Activated naive CD4-positive, alpha-beta T cell treated with anti-CD3 and anti-CD28 coated beads, Interleukin-2, amount 10 ng/mL, durations not matched to agents 7 days and 5 days (primary cell): ENCODE results near the gene CIROP.

Experiments used
- CTCF ChIA-PET: fragments of 350-600 bp; sonication (Branson Sonifier 250); formaldehyde crosslinking; loops from one replicate; lab custom pipeline; 2021; ENCODE audit warnings: antibody characterized with exemption; lab: Charles Lee
- DNase-seq: peaks from one replicate; pipeline ENCODE4 v3.0.0-alpha.2; 2020
- H3K27ac Mint-ChIP-seq: one replicate; pipeline ENCODE4 v1.8.0; 2021; ENCODE audit warnings: mild to moderate bottlenecking, moderate library complexity, mixed read lengths
- H3K27me3 Mint-ChIP-seq: one replicate; pipeline ENCODE4 v1.8.0; 2021; ENCODE audit warnings: mild to moderate bottlenecking, mixed read lengths
- H3K36me3 Mint-ChIP-seq: one replicate; pipeline ENCODE4 v1.8.0; 2021; ENCODE audit warnings: mixed read lengths
- H3K4me1 Mint-ChIP-seq: one replicate; pipeline ENCODE4 v1.8.0; 2021; ENCODE audit warnings: mixed read lengths
- H3K4me3 Mint-ChIP-seq: one replicate; pipeline ENCODE4 v1.8.0; 2021; ENCODE audit warnings: mild to moderate bottlenecking, moderate library complexity, mixed read lengths
- H3K9me3 Mint-ChIP-seq: one replicate; pipeline ENCODE4 v1.8.0; 2021; ENCODE audit warnings: mixed read lengths

The CIROP gene

DNA sequence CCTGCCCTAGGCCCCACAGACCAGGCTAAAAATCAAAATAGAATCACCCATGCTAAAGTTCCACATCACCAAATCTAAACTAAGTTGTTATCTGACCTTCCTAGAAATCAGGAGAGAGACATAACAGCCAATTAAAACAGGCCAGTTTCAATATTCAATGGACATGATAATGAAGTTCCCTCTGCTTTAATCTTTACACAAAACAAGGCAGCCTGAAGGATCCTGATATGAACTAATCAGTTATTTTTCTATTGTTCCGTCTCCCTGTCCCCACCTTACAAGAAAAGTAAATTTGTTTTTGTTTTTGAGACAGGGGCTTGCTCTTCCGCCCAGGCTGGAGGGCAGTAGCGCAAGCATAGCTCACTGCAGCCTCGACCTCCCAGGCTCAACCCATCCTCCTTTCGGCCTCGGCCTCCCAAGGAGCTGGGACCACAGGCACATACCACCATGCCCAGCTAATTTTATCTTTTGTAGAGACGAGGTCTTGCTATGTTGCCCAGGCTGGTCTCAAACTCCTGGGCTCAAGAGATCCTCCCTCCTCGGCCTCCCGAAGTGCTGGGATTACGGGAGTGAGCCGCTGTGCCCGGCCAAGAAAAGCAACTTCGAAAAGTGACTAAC is 19.7 kb upstream of the CIROP start:
- DNase-seq = no peak
- H3K36me3 Mint-ChIP-seq = no peaks in the 10 kb centered on the region
- H3K4me1 Mint-ChIP-seq = peaks cover 31% of the 10 kb centered on the region
- no peak overlapping the region for H3K27ac Mint-ChIP-seq
- CTCF ChIA-PET = interaction anchor here (0.8 to 10.4 kb wide), 4 partner anchors 47 to 176 kb away, joined by 3 to 264 read pairs (median 3); partner anchors contain the start of gene SLC7A8
- no peaks in the 10 kb centered on the region for H3K9me3 Mint-ChIP-seq
- peaks cover 25% of the 10 kb centered on the region for H3K27me3 Mint-ChIP-seq
- no peak overlapping the region for H3K4me3 Mint-ChIP-seq

DNA sequence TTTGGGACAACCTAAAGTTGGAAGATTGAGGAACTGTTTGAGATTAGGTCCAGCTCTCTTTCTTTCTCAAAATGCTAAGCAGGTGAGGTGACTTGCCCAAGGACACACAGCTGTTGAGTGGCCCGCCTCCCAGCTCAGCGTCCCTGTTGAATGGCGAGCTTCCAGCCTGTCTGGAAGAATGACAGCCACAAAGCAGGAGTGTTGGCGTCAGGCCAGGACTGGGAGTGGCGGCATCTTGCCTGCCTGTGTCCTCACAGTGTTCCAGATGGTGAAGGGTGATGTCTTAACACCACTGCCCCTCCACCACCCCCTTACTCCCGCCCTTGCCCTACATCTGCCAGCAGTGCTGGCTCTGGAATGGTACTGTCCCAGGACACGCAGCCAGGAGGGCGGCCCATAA is 18.6 kb upstream of the CIROP start:
- Mint-ChIP-seq H3K36me3 (no peaks in the 10 kb centered on the region), H3K4me3 (no peak overlapping the region), H3K9me3 (no peaks in the 10 kb centered on the region), H3K27me3 (peaks cover 25% of the 10 kb centered on the region), H3K27ac (no peak overlapping the region), H3K4me1 (peaks cover 38% of the 10 kb centered on the region)
- CTCF ChIA-PET = interaction anchor here (1.3 to 10.4 kb wide), 2 partner anchors 62 to 177 kb away, joined by 3 to 264 read pairs; partner anchors contain the start of gene SLC7A8
- no peak for DNase-seq

DNA sequence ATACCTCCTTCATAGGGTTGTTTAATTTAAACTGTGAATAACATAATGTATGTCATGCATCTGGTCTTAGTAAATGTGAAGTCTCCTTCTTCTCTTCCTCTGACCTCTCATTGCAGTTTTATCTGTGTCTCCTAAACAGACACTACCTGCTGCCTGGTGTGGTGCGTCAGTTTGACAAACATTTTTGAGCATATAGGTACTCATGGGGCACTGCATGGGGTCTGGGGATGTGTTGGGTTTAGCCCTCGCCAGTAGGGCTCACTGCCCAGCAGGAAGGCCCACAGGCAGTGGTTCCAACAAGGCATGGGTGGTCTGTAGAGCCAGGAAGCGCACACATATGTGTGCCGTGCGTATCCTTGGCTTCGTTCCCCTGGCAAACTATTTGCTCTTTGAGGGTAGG is 17.3 kb upstream of the CIROP start:
- Mint-ChIP-seq H3K27me3 (peaks cover 25% of the 10 kb centered on the region), H3K9me3 (no peaks in the 10 kb centered on the region), H3K27ac (no peak overlapping the region), H3K4me3 (no peak overlapping the region), H3K36me3 (no peaks in the 10 kb centered on the region), H3K4me1 (peaks cover 36% of the 10 kb centered on the region)
- no peak for DNase-seq
- CTCF ChIA-PET = interaction anchor here (0.7 to 10.4 kb wide), 11 partner anchors 8 to 258 kb away, joined by 3 to 264 read pairs (median 15); partner anchors contain the start of genes ACIN1, C14orf119 and SLC7A8

DNA sequence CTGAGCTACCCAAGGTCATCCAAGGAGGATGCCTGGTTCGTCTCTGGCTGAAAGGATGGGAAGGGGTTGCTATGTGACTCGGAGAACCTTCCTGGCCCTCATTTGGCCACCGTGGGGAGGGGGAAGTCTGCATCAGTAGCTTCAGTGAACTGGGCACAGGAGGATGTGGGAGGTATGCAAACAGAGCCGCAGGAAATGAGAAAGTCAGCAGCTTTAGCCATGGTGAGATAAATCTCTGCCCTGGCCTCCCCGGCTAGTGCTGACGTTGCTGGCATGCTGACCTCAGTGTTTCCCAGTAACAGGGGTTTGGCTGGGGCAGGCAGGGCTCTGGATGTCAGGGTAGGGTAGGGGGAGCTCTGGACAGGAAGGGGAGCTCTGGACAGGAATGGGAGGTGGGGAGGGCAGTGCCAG is 16.6 kb upstream of the CIROP start:
- no peaks in the 10 kb centered on the region for H3K9me3 Mint-ChIP-seq
- H3K27ac Mint-ChIP-seq = peak overlapping the region; percentile 98
- H3K36me3 Mint-ChIP-seq = no peaks in the 10 kb centered on the region
- DNase-seq = no peak
- peaks cover 37% of the 10 kb centered on the region for H3K4me1 Mint-ChIP-seq
- CTCF ChIA-PET = interaction anchor here (0.6 to 10.4 kb wide), 28 partner anchors 9 to 397 kb away, joined by 3 to 264 read pairs (median 5); partner anchors contain the start of genes ACIN1, C14orf119, HOMEZ and SLC7A8
- no peak overlapping the region for H3K4me3 Mint-ChIP-seq
- H3K27me3 Mint-ChIP-seq = peaks cover 28% of the 10 kb centered on the region

DNA sequence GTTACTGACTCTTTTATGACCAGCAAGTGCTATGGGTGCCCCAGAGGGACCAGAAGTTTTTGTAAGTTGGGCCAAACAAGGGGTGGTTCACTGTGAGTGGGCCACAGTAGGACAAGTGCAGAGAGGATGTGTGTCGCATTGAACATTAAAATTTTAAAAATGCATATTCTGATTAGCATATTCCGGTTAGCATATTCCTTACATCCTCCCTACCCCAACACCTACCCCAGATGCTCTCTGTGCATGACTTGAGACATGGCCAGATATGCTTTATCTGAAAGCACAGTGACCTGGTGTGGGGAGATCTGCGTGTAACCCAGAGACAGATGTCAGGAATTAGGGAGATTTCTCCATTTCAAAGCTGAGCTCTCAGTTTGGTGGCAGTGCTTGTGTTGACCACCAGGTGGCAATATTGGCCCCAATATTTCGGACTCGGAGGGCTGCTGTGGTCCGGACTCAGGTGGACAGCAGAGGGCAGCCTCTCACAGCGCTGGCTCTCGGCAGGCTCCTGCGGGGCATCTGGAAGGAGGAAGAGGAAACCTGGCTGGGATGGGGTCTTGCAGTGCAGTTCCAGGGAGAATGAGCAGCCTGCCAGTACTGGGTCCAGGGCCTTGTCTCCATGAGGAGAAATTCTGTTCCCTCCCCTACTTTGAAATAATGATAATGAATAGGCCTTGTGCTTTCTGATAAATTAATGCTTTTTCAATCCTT is 15.9 kb upstream of the CIROP start:
- peak; percentile 89 for DNase-seq
- peaks cover 22% of the 10 kb centered on the region for H3K27me3 Mint-ChIP-seq
- peak overlapping the region; percentile 38 for H3K4me3 Mint-ChIP-seq
- H3K36me3 Mint-ChIP-seq = no peaks in the 10 kb centered on the region
- CTCF ChIA-PET = interaction anchor here (0.5 to 10.4 kb wide), 45 partner anchors 9 to 960 kb away, joined by 3 to 264 read pairs (median 4); partner anchors contain the start of genes ACIN1, C14orf119, HOMEZ and SLC7A8
- H3K4me1 Mint-ChIP-seq = peaks cover 37% of the 10 kb centered on the region
- H3K27ac Mint-ChIP-seq = peak overlapping the region; percentile 98
- no peaks in the 10 kb centered on the region for H3K9me3 Mint-ChIP-seq

DNA sequence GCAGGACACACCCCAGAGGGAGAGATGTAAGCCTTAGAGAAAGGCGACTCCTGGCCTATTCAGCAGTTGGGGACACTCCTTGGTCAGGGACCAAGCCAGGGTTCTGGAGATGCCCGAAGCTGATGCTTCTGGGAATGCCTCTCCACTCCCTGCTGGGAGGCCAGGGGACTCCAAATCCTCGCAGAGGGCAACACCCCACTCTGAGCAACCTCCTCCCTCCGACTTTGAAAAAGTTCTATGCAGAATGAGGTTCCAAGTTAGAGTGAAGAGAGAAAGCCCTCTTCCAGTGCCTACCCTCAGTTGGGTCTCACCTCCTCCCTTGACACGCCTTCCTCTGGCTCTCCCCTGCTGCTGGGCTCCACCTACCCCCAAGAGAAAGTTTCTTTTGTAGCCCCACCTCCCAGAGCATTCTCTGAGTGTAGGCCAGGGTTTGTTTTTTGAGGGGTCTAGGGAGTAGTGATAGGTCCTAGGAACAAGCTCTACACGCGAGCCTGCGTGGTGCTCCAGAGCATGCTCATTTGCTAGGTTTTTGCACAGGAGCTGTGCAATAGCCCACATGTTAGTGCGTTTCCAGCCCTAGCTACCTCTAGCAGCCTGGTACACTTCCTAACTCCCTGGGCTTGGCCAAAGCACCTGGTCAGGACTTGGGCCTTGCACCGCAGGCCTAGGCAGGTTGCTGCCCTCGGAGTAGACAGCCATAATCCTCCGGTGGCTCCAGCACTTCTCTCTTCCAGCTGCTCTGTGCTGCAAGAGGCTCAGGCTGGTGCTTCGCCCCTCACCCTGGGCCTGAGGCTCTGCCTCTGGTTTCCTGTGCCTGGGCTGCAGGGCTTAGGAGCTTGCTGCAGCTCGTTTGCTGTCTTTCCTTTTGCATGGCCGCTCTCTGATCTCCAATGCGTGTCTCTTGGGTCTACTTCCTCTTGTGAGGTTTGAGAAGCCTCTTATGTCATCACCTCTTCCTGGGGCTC is 14.9 kb upstream of the CIROP start:
- Mint-ChIP-seq H3K27me3 (peaks cover 29% of the 10 kb centered on the region), H3K4me3 (peak overlapping the region; percentile 48), H3K4me1 (peaks cover 42% of the 10 kb centered on the region), H3K27ac (peak overlapping the region; percentile 98), H3K36me3 (no peaks in the 10 kb centered on the region), H3K9me3 (no peaks in the 10 kb centered on the region)
- DNase-seq = peak; percentile 66
- CTCF ChIA-PET = interaction anchor here (0.5 to 10.4 kb wide), 19 partner anchors 9 to 961 kb away, joined by 3 to 264 read pairs (median 9); partner anchors contain the start of genes ACIN1, C14orf119 and SLC7A8

DNA sequence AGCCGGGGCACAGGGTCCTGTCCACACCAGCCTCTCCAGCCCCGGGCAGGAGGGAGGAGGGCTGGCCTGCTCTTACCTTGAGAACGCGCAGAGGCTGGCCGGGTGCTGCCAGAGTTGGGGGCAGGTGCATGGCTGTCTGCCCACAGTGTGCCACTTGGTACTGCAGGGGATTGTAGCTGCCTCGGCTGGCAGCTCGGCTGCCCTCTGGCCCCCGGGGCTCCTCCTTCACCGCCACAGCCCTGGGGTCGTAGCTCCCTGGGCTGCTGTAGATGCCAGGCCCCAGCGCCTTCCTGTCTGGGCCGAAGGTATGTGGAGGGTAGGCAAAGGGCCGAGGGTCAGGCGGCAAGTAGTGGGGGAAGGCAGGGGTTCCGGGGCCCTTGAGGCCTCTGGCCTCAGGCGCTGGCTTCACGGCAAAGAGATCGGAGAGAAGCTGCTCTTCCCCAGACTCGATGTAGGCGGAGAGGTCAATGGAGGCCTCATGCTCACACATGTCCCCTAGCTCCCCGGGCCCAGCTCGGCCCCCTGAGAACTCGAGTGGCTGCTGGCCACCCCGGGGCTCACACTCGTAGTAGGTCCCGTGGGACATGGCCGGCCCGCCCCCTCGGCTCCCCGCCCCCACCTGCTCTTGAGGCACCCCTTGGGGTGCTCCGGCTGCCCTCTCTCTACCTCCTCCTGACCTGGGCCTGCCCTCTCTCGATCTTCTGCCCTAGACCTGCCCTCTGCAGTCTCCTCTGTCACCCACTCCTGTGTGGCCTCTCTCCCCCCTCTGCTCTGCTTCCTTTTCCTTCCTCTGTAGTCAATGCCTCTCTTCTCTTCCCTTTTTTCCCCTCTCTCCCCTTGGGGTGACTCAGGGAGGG is 13.9 kb upstream of the CIROP start, which contains the start of gene CEBPE:
Gene CEBPE (minus strand): TSS at position 750 of the 857 bp plus-strand sequence. CDS start 164 bp downstream, at position 586.
- Mint-ChIP-seq H3K4me1 (peaks cover 46% of the 10 kb centered on the region), H3K36me3 (no peaks in the 10 kb centered on the region), H3K4me3 (peak within 1 kb of the TSS; percentile 48), H3K27ac (peak within 1 kb of the TSS; percentile 98), H3K27me3 (peaks cover 38% of the 10 kb centered on the region), H3K9me3 (no peaks in the 10 kb centered on the region)
- CTCF ChIA-PET = interaction anchor here (0.5 to 10.4 kb wide), 5 partner anchors 21 to 202 kb away, joined by 3 to 264 read pairs (median 5); partner anchors contain the start of genes PABPN1 and SLC7A8
- DNase-seq = no peak

DNA sequence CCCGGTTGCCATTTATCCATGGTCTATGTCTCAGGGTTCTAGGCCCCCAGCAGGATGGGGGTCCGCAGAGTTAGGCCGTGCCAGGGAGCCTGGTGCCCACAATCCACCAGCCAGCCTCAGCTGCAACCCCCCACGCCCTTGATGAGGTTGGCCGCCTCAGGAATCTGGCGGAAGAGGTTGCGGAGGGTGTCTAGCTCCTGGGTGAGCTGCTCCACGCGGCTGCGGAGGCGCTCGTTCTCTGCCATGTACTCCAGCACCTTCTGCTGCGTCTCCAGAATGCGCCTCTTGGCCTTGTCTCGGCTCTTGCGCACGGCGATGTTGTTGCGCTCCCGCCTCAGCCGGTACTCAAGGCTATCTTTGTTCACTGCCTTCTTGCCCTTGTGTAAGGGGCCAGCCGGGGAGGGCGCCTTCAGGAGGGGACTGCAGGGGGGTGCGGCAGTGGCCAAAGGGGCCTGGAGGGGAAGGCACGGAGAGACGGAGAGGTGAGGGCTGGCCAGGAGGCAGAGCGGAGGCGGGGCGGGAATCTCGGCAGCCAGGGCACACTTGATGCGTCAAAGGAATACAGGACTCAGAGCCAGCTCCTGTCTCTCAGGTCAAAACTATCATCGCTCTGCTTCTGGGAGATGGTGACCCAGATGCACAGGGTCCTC is 12.7 kb upstream of the CIROP start:
- CTCF ChIA-PET = interaction anchor here (1.2 to 10.4 kb wide), 2 partner anchors 68 to 204 kb away, joined by 3 to 264 read pairs; partner anchors contain the start of genes PABPN1 and SLC7A8
- H3K27me3 Mint-ChIP-seq = peaks cover 36% of the 10 kb centered on the region
- no peak overlapping the region for H3K27ac Mint-ChIP-seq
- DNase-seq = no peak
- no peak overlapping the region for H3K4me3 Mint-ChIP-seq
- H3K9me3 Mint-ChIP-seq = no peaks in the 10 kb centered on the region
- H3K4me1 Mint-ChIP-seq = peaks cover 46% of the 10 kb centered on the region
- no peaks in the 10 kb centered on the region for H3K36me3 Mint-ChIP-seq

DNA sequence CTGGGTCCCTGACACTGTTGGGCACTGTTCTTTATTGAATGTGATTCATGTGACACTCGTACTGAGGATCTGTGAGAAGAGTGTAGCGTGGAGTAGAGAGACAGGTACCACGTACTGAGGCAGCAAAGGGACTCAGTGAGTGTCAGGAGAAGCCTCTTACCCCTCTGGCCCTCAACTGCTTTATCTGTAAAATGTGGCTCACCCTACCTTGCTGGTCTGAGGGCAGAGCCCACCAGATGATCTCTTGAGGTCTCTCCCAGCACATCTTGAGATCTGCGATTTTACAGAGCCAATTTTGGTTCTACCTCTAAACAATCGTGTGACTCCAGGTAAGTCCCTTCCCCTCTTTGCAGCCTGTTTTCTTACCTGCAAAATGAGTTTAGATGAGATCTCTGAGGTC is 11.1 kb upstream of the CIROP start:
- no peak overlapping the region for H3K4me3 Mint-ChIP-seq
- H3K27ac Mint-ChIP-seq = no peak overlapping the region
- peaks cover 27% of the 10 kb centered on the region for H3K27me3 Mint-ChIP-seq
- H3K9me3 Mint-ChIP-seq = no peaks in the 10 kb centered on the region
- H3K4me1 Mint-ChIP-seq = peaks cover 38% of the 10 kb centered on the region
- CTCF ChIA-PET = no interaction called here
- DNase-seq = no peak
- H3K36me3 Mint-ChIP-seq = no peaks in the 10 kb centered on the region

DNA sequence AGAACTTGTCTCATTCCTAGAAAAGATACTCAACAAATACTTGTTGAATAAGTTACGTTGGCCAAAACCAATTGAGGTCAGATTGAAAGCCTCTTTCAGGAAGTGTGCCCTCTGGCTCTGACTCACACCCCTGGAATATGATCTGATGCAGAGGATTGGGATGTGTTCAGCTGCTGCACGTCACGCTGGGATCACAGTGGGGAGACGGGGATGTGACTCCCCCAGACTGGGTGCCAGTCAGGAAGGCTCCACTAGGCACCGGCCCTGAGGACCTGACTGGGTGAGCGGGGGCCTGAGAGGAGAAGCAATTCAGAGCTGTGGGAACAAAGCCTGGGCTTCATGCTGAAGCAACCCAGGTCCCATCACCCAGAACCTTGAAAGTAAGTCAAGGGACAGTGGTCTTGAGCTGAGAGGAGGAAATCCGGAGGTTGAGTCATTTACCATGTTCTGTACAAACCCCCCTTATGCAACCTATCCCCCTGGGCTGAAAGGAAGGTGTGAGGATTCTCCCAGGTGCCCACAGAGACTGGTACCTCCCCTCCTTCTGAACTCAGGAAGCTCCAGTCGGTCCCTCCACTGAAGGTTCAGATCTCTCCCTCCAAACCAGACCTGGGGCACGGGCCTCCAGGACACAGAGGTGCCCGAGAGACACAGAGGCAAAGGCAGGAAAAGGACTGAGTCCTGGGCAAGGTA is 10.4 kb upstream of the CIROP start:
- Mint-ChIP-seq H3K9me3 (no peaks in the 10 kb centered on the region), H3K4me1 (peaks cover 31% of the 10 kb centered on the region), H3K36me3 (no peaks in the 10 kb centered on the region), H3K27ac (no peak overlapping the region), H3K4me3 (no peak overlapping the region), H3K27me3 (peaks cover 27% of the 10 kb centered on the region)
- CTCF ChIA-PET = no interaction called here
- no peak for DNase-seq

DNA sequence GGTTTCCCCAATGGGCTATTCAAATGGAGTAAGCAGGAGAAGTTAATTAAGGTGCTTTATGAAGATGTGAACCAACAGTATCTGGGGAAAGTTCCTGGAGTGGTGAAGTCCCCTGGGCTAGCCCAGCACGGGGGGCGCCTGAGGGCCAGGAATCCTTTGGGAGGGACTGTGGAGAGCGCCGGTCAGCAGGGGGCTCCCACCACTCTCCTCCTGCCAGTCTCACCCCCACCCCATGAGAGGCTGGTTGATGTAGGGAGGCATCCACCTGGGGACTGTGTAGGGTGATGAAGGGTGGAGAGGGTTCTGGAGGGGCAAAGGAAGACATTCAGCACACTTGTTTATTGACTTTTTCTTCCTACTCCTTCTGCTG is 9.9 kb upstream of the CIROP start:
- H3K27me3 Mint-ChIP-seq = peaks cover 27% of the 10 kb centered on the region
- no peaks in the 10 kb centered on the region for H3K36me3 Mint-ChIP-seq
- no peak overlapping the region for H3K4me3 Mint-ChIP-seq
- DNase-seq = no peak
- CTCF ChIA-PET = no interaction called here
- peaks cover 26% of the 10 kb centered on the region for H3K4me1 Mint-ChIP-seq
- no peak overlapping the region for H3K27ac Mint-ChIP-seq
- no peaks in the 10 kb centered on the region for H3K9me3 Mint-ChIP-seq

DNA sequence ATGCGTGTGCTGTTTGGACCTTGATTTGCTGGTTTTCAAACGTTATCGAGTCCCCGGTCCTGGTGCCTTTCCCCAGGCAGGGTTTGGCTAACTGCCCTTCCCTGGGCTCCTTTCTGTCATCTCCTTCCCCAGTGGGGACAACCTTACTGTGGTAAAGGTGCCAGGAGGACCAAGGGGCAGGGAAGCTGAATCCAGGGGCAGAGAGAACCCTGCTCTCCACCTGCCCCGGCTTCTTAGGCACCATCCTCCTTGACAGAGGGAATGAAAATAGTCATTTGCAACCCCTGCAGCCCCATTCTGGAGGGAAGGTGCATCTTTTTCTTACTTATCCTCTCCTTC is 9.3 kb upstream of the CIROP start:
- peaks cover 27% of the 10 kb centered on the region for H3K27me3 Mint-ChIP-seq
- H3K4me3 Mint-ChIP-seq = no peak overlapping the region
- no peaks in the 10 kb centered on the region for H3K36me3 Mint-ChIP-seq
- no peak for DNase-seq
- CTCF ChIA-PET = interaction anchor here (0.6 to 2.3 kb wide), 2 partner anchors 73 to 81 kb away, joined by 3 to 5 read pairs; no protein-coding TSS in a partner anchor
- H3K4me1 Mint-ChIP-seq = peaks cover 20% of the 10 kb centered on the region
- no peaks in the 10 kb centered on the region for H3K9me3 Mint-ChIP-seq
- no peak overlapping the region for H3K27ac Mint-ChIP-seq
